Lung (tissue), 12 donors: ENCODE data around the gene HSPB2. TPM values are rescaled to one million over a fixed set of nuclear protein-coding genes. Genes with fewer than 3 reads are reported as not detected.

ENCODE experiments used
- ATAC-seq: fragments of 200-7000 bp; cut with Tn5 transposase; one replicate; pipeline ENCODE4 v1.9.1; 2020; ENCODE audit warnings: moderate number of reproducible peaks; ENCODE audit not compliant: insufficient read depth, low FRiP score
- DNase-seq, 3 donors: peaks; one replicate each; pipeline ENCODE4 v3.0.0-alpha.2; 2013 to 2017
- H3K27ac ChIP-seq, 2 donors: one replicate each; pipeline ENCODE4 v1.5.1; 2013; ENCODE audit warnings: mild to moderate bottlenecking in 2 of 2, moderate library complexity in 2 of 2, control low read depth in 1 of 2, inconsistent platforms in 1 of 2, low read depth in 1 of 2, low read length in 1 of 2
- H3K27me3 ChIP-seq, 3 donors: one replicate each; pipeline ENCODE4 v1.5.1; 2013; ENCODE audit warnings: low read length in 2 of 3; ENCODE audit not compliant: control insufficient read depth in 3 of 3, insufficient read depth in 3 of 3
- H3K36me3 ChIP-seq, 4 donors: one replicate each; pipeline ENCODE4 v1.5.1; 2013; ENCODE audit warnings: low read length in 4 of 4, mild to moderate bottlenecking in 1 of 4, moderate library complexity in 1 of 4; ENCODE audit not compliant: control insufficient read depth in 4 of 4, insufficient read depth in 4 of 4
- H3K4me1 ChIP-seq, 5 donors: one replicate each; pipeline ENCODE4 v1.5.1; 2013; ENCODE audit warnings: low read length in 5 of 5, mild to moderate bottlenecking in 2 of 5, moderate library complexity in 1 of 5; ENCODE audit not compliant: control insufficient read depth in 5 of 5, insufficient read depth in 5 of 5
- H3K4me3 ChIP-seq: one replicate; pipeline ENCODE4 v1.5.1; 2013; ENCODE audit warnings: mild to moderate bottlenecking, control low read depth, moderate library complexity
- H3K9ac ChIP-seq, 2 donors: one replicate each; pipeline ENCODE4 v1.5.1; 2013; ENCODE audit warnings: low read length in 2 of 2, control low read depth in 1 of 2; ENCODE audit not compliant: insufficient read depth in 1 of 2
- H3K9me3 ChIP-seq, 4 donors: one replicate each; pipeline ENCODE4 v1.5.1; 2013; ENCODE audit warnings: low read length in 3 of 4, mild to moderate bottlenecking in 1 of 4, moderate library complexity in 1 of 4; ENCODE audit not compliant: control insufficient read depth in 4 of 4, insufficient read depth in 3 of 4
- CTCF ChIP-seq: IDR thresholded peaks from 2 replicates; pipeline ENCODE4 v1.5.1; 2012; ENCODE audit warnings: mild to moderate bottlenecking; ENCODE audit errors: control extremely low read depth, extremely low read depth
- WGBS, 2 donors: extraction: QIAGEN DNeasy Blood & Tissue Kit; methylation state at CpG; one replicate each; pipeline ENCODE4 v1.1.7; 2013; 5-methylcytosine and 5-hydroxymethylcytosine counted together
- polyA plus RNA-seq, 2 donors: library from polyadenylated mRNA; stranded (reverse); fragments of 200-250 nt; gene quantifications; one replicate each; pipeline ENCODE4 v1.2.1, GENCODE V29; 2013
- total RNA-seq, 2 donors: library from RNA; depleted of rRNA in 1 of 2; stranded (reverse); fragments of >200 nt in 1 of 2; gene quantifications; one replicate each; pipeline ENCODE4 v1.2.1, GENCODE V29; 2014 to 2021
- donor health status: control.
- donor health status: control.
- donor health status: Bipolar disorder and iron deficiency.
- donor health status: healthy.
- donor health status: DM: yes; HTN: yes; CAD: no.

Gene HSPB2
- total and polyA plus RNA-seq, 4 donors: 0.65 to 5.4 (median 3.8) TPM

- DNase-seq (no peak), ATAC-seq (no peak)
- no peaks in the 10 kb centered on the region for H3K9me3 ChIP-seq
- no peaks in the 10 kb centered on the region for H3K27me3 ChIP-seq
- no peak for TF ChIP-seq CTCF
- WGBS, 2 donors: 94 to 96% methylated on average over 1 of the region's 1 CpG
- H3K36me3 ChIP-seq: no peaks in the 10 kb centered on the region
- no peak overlapping the region for H3K4me3 ChIP-seq
- H3K27ac ChIP-seq: no peak overlapping the region
- peaks cover 0 to 23% (median 6%) of the 10 kb centered on the region in 5 donors for H3K4me1 ChIP-seq
- H3K9ac ChIP-seq: no peak overlapping the region
These were observed 4.2 kb downstream of the HSPB2 start for GRCh38 chr11:111916768-111917167.

- 95% methylated on average over 2 of the region's 2 CpGs for WGBS, 2 donors
- ATAC-seq (no peak), DNase-seq (no peak)
- TF ChIP-seq CTCF: no peak
- H3K9ac ChIP-seq: no peak overlapping the region
- no peaks in the 10 kb centered on the region for H3K27me3 ChIP-seq
- peaks cover 0 to 20% (median 5%) of the 10 kb centered on the region in 5 donors for H3K4me1 ChIP-seq
- H3K27ac ChIP-seq: no peak overlapping the region
- no peak overlapping the region for H3K4me3 ChIP-seq
- no peaks in the 10 kb centered on the region for H3K36me3 ChIP-seq
- H3K9me3 ChIP-seq: no peaks in the 10 kb centered on the region
These were observed 4.8 kb downstream of the HSPB2 start for GRCh38 chr11:111917312-111917711.

- Histone ChIP-seq H3K27me3 (no peaks in the 10 kb centered on the region), H3K27ac (no peak overlapping the region), H3K4me1 (peaks cover 0 to 25% (median 6%) of the 10 kb centered on the region in 5 donors), H3K4me3 (no peak overlapping the region), H3K36me3 (no peaks in the 10 kb centered on the region), H3K9ac (no peak overlapping the region), H3K9me3 (no peaks in the 10 kb centered on the region)
- no peak for DNase-seq
- no peak for TF ChIP-seq CTCF
- WGBS, 2 donors: 92 to 93% methylated on average over 3 of the region's 3 CpGs
- no peak for ATAC-seq
These were observed 5.3 kb downstream of the HSPB2 start for GRCh38 chr11:111917788-111918187.
